GM18505 (cell line): ENCODE measurements around the gene CAB39L.
A peak's percentile ranks its signal among the peaks of the same experiment; 100 is the strongest.

Experiments
- ATAC-seq: cut with Tn5 transposase; IDR thresholded peaks from one replicate; pipeline ENCODE4 v1.9.1; 2021; ENCODE audit not compliant: unreplicated experiment
- POLR2A ChIP-seq: IDR thresholded peaks from 4 replicates; pipeline ENCODE4 v1.6.1; 2011; ENCODE audit warnings: borderline replicate concordance; ENCODE audit not compliant: insufficient read depth, insufficient read length; ENCODE audit errors: extremely low read depth

Gene CAB39L

GRCh38 chr13:49453465-49453864, 9.6 kb upstream of the CAB39L start:
- no peak for TF ChIP-seq POLR2A
- no peak for ATAC-seq

GRCh38 chr13:49452725-49453457, 9.0 kb upstream of the CAB39L start:
- ATAC-seq, result no peak

GRCh38 chr13:49450105-49450819, 6.4 kb upstream of the CAB39L start:
- ATAC-seq, result no peak
- TF ChIP-seq POLR2A, result no peak

More at GRCh38 chr13:49452725-49453457, 9.0 kb upstream of the CAB39L start:
- no peak for TF ChIP-seq POLR2A

- no peak for TF ChIP-seq POLR2A
- no peak for ATAC-seq
Observed at GRCh38 chr13:49448753-49449152, 4.9 kb upstream of the CAB39L start.

- no peak for TF ChIP-seq POLR2A
- no peak for ATAC-seq
Observed at GRCh38 chr13:49446473-49446872, 2.6 kb upstream of the CAB39L start.

GRCh38 chr13:49444524-49445395, 896 bp upstream of the CAB39L start:
- ATAC-seq, result no peak
- no peak for TF ChIP-seq POLR2A

GRCh38 chr13:49443357-49443703, 534 bp downstream of the CAB39L start:
- no peak for ATAC-seq
- peak; percentile 45 for TF ChIP-seq POLR2A

GRCh38 chr13:49441846-49442245, 2.0 kb downstream of the CAB39L start:
- no peak for ATAC-seq
- no peak for TF ChIP-seq POLR2A

GRCh38 chr13:49441312-49441711, 2.6 kb downstream of the CAB39L start:
- no peak for ATAC-seq

GRCh38 chr13:49439609-49440008, 4.3 kb downstream of the CAB39L start:
- TF ChIP-seq POLR2A, result no peak
- no peak for ATAC-seq

More at GRCh38 chr13:49441312-49441711, 2.6 kb downstream of the CAB39L start:
- no peak for TF ChIP-seq POLR2A

- no peak for TF ChIP-seq POLR2A
- no peak for ATAC-seq
Observed at GRCh38 chr13:49437705-49438104, 6.2 kb downstream of the CAB39L start.

- ATAC-seq, result no peak
- no peak for TF ChIP-seq POLR2A
Observed at GRCh38 chr13:49436890-49437289, 7.0 kb downstream of the CAB39L start.

- ATAC-seq, result no peak
- TF ChIP-seq POLR2A, result no peak
Observed at GRCh38 chr13:49435992-49436391, 7.9 kb downstream of the CAB39L start.
